GM21526 (cell line): ENCODE results near the gene CDKN2B-AS1.

Source experiments
- ATAC-seq: cut with Tn5 transposase; IDR thresholded peaks from one replicate; pipeline ENCODE4 v1.9.1; 2021; ENCODE audit warnings: moderate library complexity; ENCODE audit not compliant: unreplicated experiment, low FRiP score

Gene CDKN2B-AS1

GRCh38 chr9:21982391-21982790 lies 12.2 kb upstream of the CDKN2B-AS1 start:
- ATAC-seq, result no peak

GRCh38 chr9:21982861-21983560 lies 11.6 kb upstream of the CDKN2B-AS1 start:
- ATAC-seq, result no peak

GRCh38 chr9:21983561-21983935 lies 11.0 kb upstream of the CDKN2B-AS1 start:
- ATAC-seq, result no peak

GRCh38 chr9:21984101-21984500 lies 10.5 kb upstream of the CDKN2B-AS1 start:
- no peak for ATAC-seq

GRCh38 chr9:21985964-21986667 lies 8.5 kb upstream of the CDKN2B-AS1 start:
- ATAC-seq, result no peak

GRCh38 chr9:21988056-21988990 lies 6.3 kb upstream of the CDKN2B-AS1 start:
- no peak for ATAC-seq

- no peak for ATAC-seq
These were observed 5.0 kb upstream of the CDKN2B-AS1 start for GRCh38 chr9:21989440-21990189.

- no peak for ATAC-seq
These were observed 3.3 kb upstream of the CDKN2B-AS1 start for GRCh38 chr9:21991072-21991959.

- no peak for ATAC-seq
These were observed 1.6 kb upstream of the CDKN2B-AS1 start for GRCh38 chr9:21993007-21993406.

GRCh38 chr9:21993893-21994555 lies 567 bp upstream of the CDKN2B-AS1 start, which contains the start of gene CDKN2A:
Gene CDKN2A, minus strand, starts transcription at chr9:21994392.
- peak; percentile 48 for ATAC-seq

GRCh38 chr9:21995006-21995665 lies 545 bp downstream of the CDKN2B-AS1 start:
- peak; percentile 87 for ATAC-seq

- ATAC-seq, result no peak
These were observed 1.2 kb downstream of the CDKN2B-AS1 start for GRCh38 chr9:21995666-21996398.

- ATAC-seq, result no peak
These were observed 1.8 kb downstream of the CDKN2B-AS1 start for GRCh38 chr9:21996438-21996837.

GRCh38 chr9:21996858-21997257 lies 2.3 kb downstream of the CDKN2B-AS1 start:
- ATAC-seq, result no peak

- no peak for ATAC-seq
These were observed 2.9 kb downstream of the CDKN2B-AS1 start for GRCh38 chr9:21997480-21997879.

- ATAC-seq, result no peak
These were observed 3.4 kb downstream of the CDKN2B-AS1 start for GRCh38 chr9:21998026-21998425.

- no peak for ATAC-seq
These were observed 7.4 kb downstream of the CDKN2B-AS1 start for GRCh38 chr9:22002038-22002437.
